ENCODE results near the gene PLCG2.

The PLCG2 gene

GRCh38 chr16:81936209-81937000 lies 157.3 kb downstream of the PLCG2 start:
- Histone ChIP-seq H3K4me2 (ENCODE audit: low read length) (no peak overlapping the region), H3K4me3 (ENCODE audit: low read length) (no peak overlapping the region)

DNA sequence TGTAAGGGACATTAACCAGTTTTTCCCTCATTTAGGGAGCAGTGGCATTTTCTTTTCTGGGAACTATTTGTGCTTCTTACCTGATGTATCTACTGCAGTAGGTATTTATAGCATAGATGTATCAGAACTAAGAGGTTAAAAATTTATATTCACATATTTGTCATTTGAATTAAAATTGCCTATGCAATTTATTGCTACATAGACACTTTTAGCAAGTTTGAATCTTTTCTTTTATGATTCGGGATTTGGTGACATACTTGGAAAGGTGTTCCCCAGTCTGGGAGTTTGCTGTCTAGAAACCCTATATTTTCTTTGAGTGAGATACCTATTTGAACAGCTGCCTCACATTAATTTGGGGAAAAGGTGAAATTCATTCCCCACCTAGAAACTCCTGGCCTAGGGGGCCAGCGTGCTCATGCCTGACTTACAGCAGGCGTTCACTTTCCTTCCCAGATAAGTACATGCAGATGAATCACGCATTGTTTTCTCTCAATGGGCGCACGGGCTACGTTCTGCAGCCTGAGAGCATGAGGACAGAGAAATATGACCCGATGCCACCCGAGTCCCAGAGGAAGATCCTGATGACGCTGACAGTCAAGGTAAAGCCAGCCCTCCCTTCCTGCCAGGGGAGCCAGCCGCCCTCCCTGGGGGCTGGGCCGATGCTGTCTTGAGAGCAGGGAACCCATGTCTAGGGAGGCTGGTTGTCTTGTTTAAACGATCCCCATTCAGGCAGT lies 158.4 kb downstream of the PLCG2 start:
- H3K36me3 ChIP-seq (replicated peaks; ENCODE audit: low read depth, low read length) = peaks cover 78% of the 10 kb centered on the region
- H2AFZ ChIP-seq (ENCODE audit: low read depth, low read length) = no peak overlapping the region
- H3K79me2 ChIP-seq (ENCODE audit: low read length) = no peaks in the 10 kb centered on the region
- H3K27ac ChIP-seq (ENCODE audit: low read length) = no peak overlapping the region
- H3K4me2 ChIP-seq (ENCODE audit: low read length) = no peak overlapping the region
- no peaks in the 10 kb centered on the region for H3K4me1 ChIP-seq (ENCODE audit: low read length)
- H3K9ac ChIP-seq (ENCODE audit: low read length) = no peak overlapping the region
- TF ChIP-seq, protein P1, sequence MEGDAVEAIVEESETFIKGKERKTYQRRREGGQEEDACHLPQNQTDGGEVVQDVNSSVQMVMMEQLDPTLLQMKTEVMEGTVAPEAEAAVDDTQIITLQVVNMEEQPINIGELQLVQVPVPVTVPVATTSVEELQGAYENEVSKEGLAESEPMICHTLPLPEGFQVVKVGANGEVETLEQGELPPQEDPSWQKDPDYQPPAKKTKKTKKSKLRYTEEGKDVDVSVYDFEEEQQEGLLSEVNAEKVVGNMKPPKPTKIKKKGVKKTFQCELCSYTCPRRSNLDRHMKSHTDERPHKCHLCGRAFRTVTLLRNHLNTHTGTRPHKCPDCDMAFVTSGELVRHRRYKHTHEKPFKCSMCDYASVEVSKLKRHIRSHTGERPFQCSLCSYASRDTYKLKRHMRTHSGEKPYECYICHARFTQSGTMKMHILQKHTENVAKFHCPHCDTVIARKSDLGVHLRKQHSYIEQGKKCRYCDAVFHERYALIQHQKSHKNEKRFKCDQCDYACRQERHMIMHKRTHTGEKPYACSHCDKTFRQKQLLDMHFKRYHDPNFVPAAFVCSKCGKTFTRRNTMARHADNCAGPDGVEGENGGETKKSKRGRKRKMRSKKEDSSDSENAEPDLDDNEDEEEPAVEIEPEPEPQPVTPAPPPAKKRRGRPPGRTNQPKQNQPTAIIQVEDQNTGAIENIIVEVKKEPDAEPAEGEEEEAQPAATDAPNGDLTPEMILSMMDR (IDR thresholded peaks at IDR 0.05; ENCODE audit: low read depth, low read length) = no peak
- no peak for TF ChIP-seq EZH2phosphoT487 (IDR thresholded peaks at IDR 0.05; ENCODE audit: low read depth)
- H3K4me3 ChIP-seq (ENCODE audit: low read length) = no peak overlapping the region
- H3K27me3 ChIP-seq (ENCODE audit: low read depth, low read length) = no peaks in the 10 kb centered on the region
- H4K20me1 ChIP-seq (ENCODE audit: insufficient read depth, low read length) = no peaks in the 10 kb centered on the region
- no peaks in the 10 kb centered on the region for H3K9me3 ChIP-seq (ENCODE audit: insufficient read depth, low read length)

More at GRCh38 chr16:81936209-81937000, 157.3 kb downstream of the PLCG2 start:
- Histone ChIP-seq H3K36me3 (replicated peaks; ENCODE audit: low read depth, low read length) (peaks cover 79% of the 10 kb centered on the region), H3K27ac (ENCODE audit: low read length) (no peak overlapping the region), H3K9ac (ENCODE audit: low read length) (no peak overlapping the region), H4K20me1 (ENCODE audit: insufficient read depth, low read length) (no peaks in the 10 kb centered on the region), H3K27me3 (ENCODE audit: low read depth, low read length) (no peaks in the 10 kb centered on the region), H2AFZ (ENCODE audit: low read depth, low read length) (no peak overlapping the region), H3K79me2 (ENCODE audit: low read length) (no peaks in the 10 kb centered on the region), H3K9me3 (ENCODE audit: insufficient read depth, low read length) (no peaks in the 10 kb centered on the region), H3K4me1 (ENCODE audit: low read length) (no peaks in the 10 kb centered on the region)
- TF ChIP-seq, protein P1 (IDR thresholded peaks at IDR 0.05; ENCODE audit: low read depth, low read length) = no peak
- TF ChIP-seq EZH2phosphoT487 (IDR thresholded peaks at IDR 0.05; ENCODE audit: low read depth) = no peak

GRCh38 chr16:81938326-81939163 lies 159.5 kb downstream of the PLCG2 start:
- H3K27me3 ChIP-seq (ENCODE audit: low read depth, low read length) = no peaks in the 10 kb centered on the region
- TF ChIP-seq, protein P1 (IDR thresholded peaks at IDR 0.05; ENCODE audit: low read depth, low read length) = no peak
- TF ChIP-seq EZH2phosphoT487 (IDR thresholded peaks at IDR 0.05; ENCODE audit: low read depth) = no peak
- no peaks in the 10 kb centered on the region for H3K4me1 ChIP-seq (ENCODE audit: low read length)
- no peaks in the 10 kb centered on the region for H3K9me3 ChIP-seq (ENCODE audit: insufficient read depth, low read length)
- no peak overlapping the region for H2AFZ ChIP-seq (ENCODE audit: low read depth, low read length)
- no peak overlapping the region for H3K9ac ChIP-seq (ENCODE audit: low read length)
- peaks cover 73% of the 10 kb centered on the region for H3K36me3 ChIP-seq (replicated peaks; ENCODE audit: low read depth, low read length)
- H4K20me1 ChIP-seq (ENCODE audit: insufficient read depth, low read length) = no peaks in the 10 kb centered on the region
- H3K79me2 ChIP-seq (ENCODE audit: low read length) = no peaks in the 10 kb centered on the region
- H3K4me2 ChIP-seq (ENCODE audit: low read length) = no peak overlapping the region
- H3K27ac ChIP-seq (ENCODE audit: low read length) = no peak overlapping the region
- H3K4me3 ChIP-seq (ENCODE audit: low read length) = no peak overlapping the region

Data from OCI-LY3 (cell line).